Loucy (cell line): Measurements from ENCODE around the gene LMTK3.
"Not testable (repeated sequence)": the region's sequence is repeated elsewhere in the genome, so short reads cannot be mapped to it uniquely, and the experiment has no call there.

Source experiments
- H2AFZ ChIP-seq: fragments of 200-600 bp; sonication (generic); 2 replicates; pipeline ENCODE4 v1.6.0; 2016; ENCODE audit warnings: antibody characterized with exemption, mild to moderate bottlenecking, low read length, moderate library complexity
- H3F3A ChIP-seq: fragments of 200-600 bp; 2 replicates; pipeline ENCODE4 v1.6.0; 2016; ENCODE audit warnings: antibody characterized with exemption, low read depth, mild to moderate bottlenecking
- H3K27me3 ChIP-seq: fragments of 200-600 bp; sonication (generic); 2 replicates; pipeline ENCODE4 v1.6.1; 2014; ENCODE audit warnings: low read length, mild to moderate bottlenecking; ENCODE audit not compliant: insufficient read depth, poor library complexity, severe bottlenecking
- H3K36me3 ChIP-seq: fragments of 200-600 bp; sonication (generic); 2 replicates; pipeline ENCODE4 v1.6.1; 2016; ENCODE audit warnings: low read length; ENCODE audit not compliant: insufficient read depth
- H3K4me1 ChIP-seq: fragments of 200-600 bp; sonication (generic); 2 replicates; pipeline ENCODE4 v1.5.1; 2014; ENCODE audit warnings: low read length, mild to moderate bottlenecking; ENCODE audit not compliant: insufficient read depth, poor library complexity, severe bottlenecking
- H3K4me2 ChIP-seq: fragments of 200-600 bp; sonication (generic); 2 replicates; pipeline ENCODE4 v1.6.0; 2014; ENCODE audit warnings: antibody characterized with exemption, low read length, low read depth, mild to moderate bottlenecking; ENCODE audit not compliant: poor library complexity, severe bottlenecking
- H3K4me3 ChIP-seq: fragments of 200-600 bp; sonication (generic); 2 replicates; pipeline ENCODE4 v1.5.1; 2014; ENCODE audit warnings: low read length, mild to moderate bottlenecking, mixed read lengths; ENCODE audit not compliant: poor library complexity, severe bottlenecking
- H3K79me2 ChIP-seq: fragments of 200-600 bp; sonication (generic); 2 replicates; pipeline ENCODE4 v1.6.1; 2014; ENCODE audit warnings: low read length; ENCODE audit not compliant: insufficient read depth
- H3K9ac ChIP-seq: fragments of 200-600 bp; sonication (generic); 2 replicates; pipeline ENCODE4 v1.6.0; 2014; ENCODE audit warnings: mild to moderate bottlenecking, low read depth, low read length, moderate library complexity; ENCODE audit not compliant: poor library complexity, severe bottlenecking
- H3K9me2 ChIP-seq: fragments of 200-600 bp; sonication (generic); replicated peaks from 2 replicates; pipeline ENCODE4 v1.6.1; 2016; ENCODE audit warnings: low read depth, low read length, mixed read lengths
- H3K9me3 ChIP-seq: fragments of 200-600 bp; sonication (generic); 2 replicates; pipeline ENCODE4 v1.6.1; 2014; ENCODE audit warnings: mild to moderate bottlenecking, antibody characterized with exemption, low read length, low read depth; ENCODE audit not compliant: insufficient read depth
- H4K20me1 ChIP-seq: fragments of 200-600 bp; sonication (generic); 2 replicates; pipeline ENCODE4 v1.6.0; 2014; ENCODE audit warnings: antibody characterized with exemption, low read length, mild to moderate bottlenecking; ENCODE audit not compliant: insufficient read depth, poor library complexity, severe bottlenecking
- CTCF ChIP-seq: fragments of 200-600 bp; sonication (generic); conservative IDR thresholded peaks from 2 replicates; pipeline ENCODE4 v1.5.1; 2014; ENCODE audit warnings: mild to moderate bottlenecking, antibody characterized with exemption, low read length
- EZH2phosphoT487 ChIP-seq: fragments of 200-600 bp; IDR thresholded peaks from 2 replicates; pipeline ENCODE4 v1.6.1; 2018; ENCODE audit warnings: antibody characterized with exemption, mild to moderate bottlenecking, moderate library complexity, borderline replicate concordance

Gene LMTK3

GRCh38 chr19:48520134-48520533 is 8.5 kb upstream of the LMTK3 start:
- Histone ChIP-seq H3K9me3 (no peaks in the 10 kb centered on the region), H4K20me1 (no peaks in the 10 kb centered on the region), H3K36me3 (no peaks in the 10 kb centered on the region), H3K27me3 (no peaks in the 10 kb centered on the region), H3K79me2 (no peaks in the 10 kb centered on the region), H3K9me2 (no peaks in the 10 kb centered on the region), H3K4me3 (no peak overlapping the region), H3F3A (no peaks in the 10 kb centered on the region), H3K9ac (no peak overlapping the region), H2AFZ (no peak overlapping the region), H3K4me1 (no peaks in the 10 kb centered on the region), H3K4me2 (no peak overlapping the region)
- no peak for TF ChIP-seq CTCF
- no peak for TF ChIP-seq EZH2phosphoT487

GRCh38 chr19:48519426-48519825 is 7.8 kb upstream of the LMTK3 start:
- H3K9me3 ChIP-seq, result not testable (repeated sequence)

GRCh38 chr19:48518207-48518606 is 6.6 kb upstream of the LMTK3 start:
- no peaks in the 10 kb centered on the region for H3K4me1 ChIP-seq
- H3K4me2 ChIP-seq, result no peak overlapping the region
- no peaks in the 10 kb centered on the region for H3K79me2 ChIP-seq
- no peak overlapping the region for H2AFZ ChIP-seq
- no peaks in the 10 kb centered on the region for H4K20me1 ChIP-seq
- no peaks in the 10 kb centered on the region for H3F3A ChIP-seq
- H3K9me2 ChIP-seq, result no peaks in the 10 kb centered on the region
- no peaks in the 10 kb centered on the region for H3K36me3 ChIP-seq
- no peaks in the 10 kb centered on the region for H3K9me3 ChIP-seq
- no peaks in the 10 kb centered on the region for H3K27me3 ChIP-seq
- H3K4me3 ChIP-seq, result no peak overlapping the region
- no peak for TF ChIP-seq CTCF
- TF ChIP-seq EZH2phosphoT487, result no peak
- H3K9ac ChIP-seq, result no peak overlapping the region

More at GRCh38 chr19:48519426-48519825, 7.8 kb upstream of the LMTK3 start:
- H3K9ac ChIP-seq, H3K79me2 ChIP-seq, H3K36me3 ChIP-seq, H3K4me3 ChIP-seq, H3F3A ChIP-seq, H3K4me2 ChIP-seq, H3K4me1 ChIP-seq, H2AFZ ChIP-seq, H4K20me1 ChIP-seq, H3K27me3 ChIP-seq, H3K9me2 ChIP-seq: not testable (repeated sequence)

- no peaks in the 10 kb centered on the region for H3K27me3 ChIP-seq
Observed at GRCh38 chr19:48516536-48516935, 4.9 kb upstream of the LMTK3 start.

More at GRCh38 chr19:48516536-48516935, 4.9 kb upstream of the LMTK3 start:
- Histone ChIP-seq H3K4me2 (no peak overlapping the region), H3K79me2 (no peaks in the 10 kb centered on the region), H4K20me1 (no peaks in the 10 kb centered on the region), H3K4me1 (no peaks in the 10 kb centered on the region), H3K9me3 (no peaks in the 10 kb centered on the region), H3F3A (no peaks in the 10 kb centered on the region), H3K4me3 (no peak overlapping the region), H3K9me2 (no peaks in the 10 kb centered on the region), H2AFZ (no peak overlapping the region), H3K9ac (no peak overlapping the region), H3K36me3 (no peaks in the 10 kb centered on the region)
- TF ChIP-seq EZH2phosphoT487, result no peak
- TF ChIP-seq CTCF, result no peak
